Upper lobe of right lung (tissue), 1 donor: ENCODE data around the gene OVAAL. TPM values are rescaled to one million over a fixed set of nuclear protein-coding genes. Genes with fewer than 3 reads are reported as not detected.
A peak's percentile ranks its signal among the peaks of the same experiment; 100 is the strongest.

Experiments
- ATAC-seq: fragments of 200-7000 bp; cut with Tn5 transposase; one replicate; pipeline ENCODE4 v1.9.1; 2020; ENCODE audit warnings: mild to moderate bottlenecking, moderate library complexity
- DNase-seq: peaks from one replicate; pipeline ENCODE4 v3.0.0-alpha.2; 2020
- H3K27ac ChIP-seq: fragments of 200-600 bp; one replicate; pipeline ENCODE4 v1.8.0; 2022
- H3K27me3 ChIP-seq: fragments of 200-600 bp; one replicate; pipeline ENCODE4 v1.8.0; 2022; ENCODE audit warnings: mild to moderate bottlenecking
- H3K36me3 ChIP-seq: fragments of 200-600 bp; one replicate; pipeline ENCODE4 v1.8.0; 2022
- H3K4me1 ChIP-seq: fragments of 200-600 bp; one replicate; pipeline ENCODE4 v1.8.0; 2022
- H3K4me3 ChIP-seq: fragments of 200-600 bp; one replicate; pipeline ENCODE4 v1.8.0; 2022; ENCODE audit warnings: mild to moderate bottlenecking
- H3K9me3 ChIP-seq: fragments of 200-600 bp; one replicate; pipeline ENCODE4 v1.8.0; 2022
- intact Hi-C: fragments of 100-400 bp; cut with DNase I; formaldehyde crosslinking; loops from one replicate; pipeline ENCODE4 v1.11.0; 2022
- total RNA-seq: library from RNA; stranded (reverse); fragmentation: NEBNext Ultra II Directional; extraction: Animal tissue kit (Norgen Biotek cat#: 25700); gene quantifications from one replicate; pipeline ENCODE4 v1.2.1, GENCODE V29; 2021
- TF ChIP-seq, protein P1 (sequence below): fragments of 200-600 bp; IDR thresholded peaks from one replicate; pipeline ENCODE4 v1.8.0; 2022; ENCODE audit warnings: antibody characterized with exemption
- donor health status: DM: no; HTN: yes; CAD: no; lungs with severe emphysema.

Gene OVAAL
- total RNA-seq, 1 donor from 2014 or later = not detected

- peaks cover 21% of the 10 kb centered on the region for H3K4me1 ChIP-seq
- TF ChIP-seq, protein P1, sequence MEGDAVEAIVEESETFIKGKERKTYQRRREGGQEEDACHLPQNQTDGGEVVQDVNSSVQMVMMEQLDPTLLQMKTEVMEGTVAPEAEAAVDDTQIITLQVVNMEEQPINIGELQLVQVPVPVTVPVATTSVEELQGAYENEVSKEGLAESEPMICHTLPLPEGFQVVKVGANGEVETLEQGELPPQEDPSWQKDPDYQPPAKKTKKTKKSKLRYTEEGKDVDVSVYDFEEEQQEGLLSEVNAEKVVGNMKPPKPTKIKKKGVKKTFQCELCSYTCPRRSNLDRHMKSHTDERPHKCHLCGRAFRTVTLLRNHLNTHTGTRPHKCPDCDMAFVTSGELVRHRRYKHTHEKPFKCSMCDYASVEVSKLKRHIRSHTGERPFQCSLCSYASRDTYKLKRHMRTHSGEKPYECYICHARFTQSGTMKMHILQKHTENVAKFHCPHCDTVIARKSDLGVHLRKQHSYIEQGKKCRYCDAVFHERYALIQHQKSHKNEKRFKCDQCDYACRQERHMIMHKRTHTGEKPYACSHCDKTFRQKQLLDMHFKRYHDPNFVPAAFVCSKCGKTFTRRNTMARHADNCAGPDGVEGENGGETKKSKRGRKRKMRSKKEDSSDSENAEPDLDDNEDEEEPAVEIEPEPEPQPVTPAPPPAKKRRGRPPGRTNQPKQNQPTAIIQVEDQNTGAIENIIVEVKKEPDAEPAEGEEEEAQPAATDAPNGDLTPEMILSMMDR = no peak
- H3K36me3 ChIP-seq = no peaks in the 10 kb centered on the region
- ATAC-seq (no peak), DNase-seq (no peak)
- no peaks in the 10 kb centered on the region for H3K9me3 ChIP-seq
- no peaks in the 10 kb centered on the region for H3K27me3 ChIP-seq
- H3K27ac ChIP-seq = no peak overlapping the region
- H3K4me3 ChIP-seq = no peak overlapping the region
- intact Hi-C loops = loop anchor here (5.0 kb wide), 1 partner anchor 342 kb away; no protein-coding TSS in a partner anchor
Observed at GRCh38 chr1:180519846-180520245, 38.9 kb upstream of the OVAAL start.

DNA sequence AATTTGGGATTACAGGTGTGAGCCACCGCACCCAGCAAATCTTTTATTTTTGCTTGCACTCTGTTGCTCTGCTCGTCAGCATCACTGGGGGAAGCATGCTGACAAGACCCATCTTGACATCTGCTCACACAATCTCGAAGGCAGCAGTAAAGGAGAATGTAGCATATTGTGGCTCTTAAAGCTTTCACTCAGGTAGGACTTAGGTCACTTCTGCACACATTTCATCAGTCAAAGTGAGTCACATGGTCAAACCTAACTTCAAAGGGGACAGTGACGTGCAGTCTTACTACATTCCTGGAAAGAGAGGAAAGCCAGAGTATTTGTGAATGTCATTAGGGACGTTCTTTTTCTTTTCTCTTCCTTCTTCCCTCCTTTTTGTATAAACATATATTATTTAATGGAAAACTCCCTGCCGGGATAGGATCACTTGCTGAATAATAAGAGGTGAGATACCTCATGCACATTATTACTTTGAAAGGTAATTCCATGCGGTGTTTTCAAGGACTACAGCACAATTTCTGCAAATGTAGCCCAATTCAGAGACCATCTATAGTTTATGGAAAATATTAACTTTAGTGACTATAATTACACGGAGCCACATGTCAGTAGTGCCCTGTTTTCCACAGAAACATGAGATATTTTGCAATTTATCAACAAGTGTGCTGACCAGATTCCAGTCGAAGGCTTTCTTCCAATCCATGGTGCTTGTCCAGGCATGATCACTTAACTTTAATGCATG, 37.1 kb upstream of the OVAAL start:
- no peaks in the 10 kb centered on the region for H3K36me3 ChIP-seq
- no peaks in the 10 kb centered on the region for H3K9me3 ChIP-seq
- ATAC-seq = peak; percentile 82
- no peak overlapping the region for H3K27ac ChIP-seq
- no peaks in the 10 kb centered on the region for H3K27me3 ChIP-seq
- TF ChIP-seq, protein P1 = no peak
- DNase-seq = no peak
- intact Hi-C loops = no loop called here
- no peak overlapping the region for H3K4me3 ChIP-seq
- peaks cover 13% of the 10 kb centered on the region for H3K4me1 ChIP-seq

DNA sequence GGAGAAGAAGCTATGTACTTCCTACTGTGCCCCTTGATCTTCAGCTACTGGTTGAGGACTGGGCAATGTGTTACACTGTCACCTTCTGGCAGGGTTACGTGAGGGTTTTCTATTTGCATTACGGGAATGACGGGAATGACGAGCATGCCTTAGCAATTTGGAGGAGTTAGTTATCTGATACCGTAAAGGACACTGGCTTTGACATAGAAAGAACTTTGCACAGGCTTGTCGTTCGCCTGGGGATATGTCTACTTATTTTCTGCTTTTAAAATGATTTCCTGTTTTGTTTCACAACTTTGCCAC, 36.6 kb upstream of the OVAAL start:
- Histone ChIP-seq H3K9me3 (no peaks in the 10 kb centered on the region), H3K27ac (no peak overlapping the region), H3K4me1 (peaks cover 13% of the 10 kb centered on the region), H3K36me3 (no peaks in the 10 kb centered on the region), H3K27me3 (no peaks in the 10 kb centered on the region), H3K4me3 (no peak overlapping the region)
- ATAC-seq = peak; percentile 47
- no peak for DNase-seq
- intact Hi-C loops = no loop called here
- TF ChIP-seq, protein P1 = no peak

DNA sequence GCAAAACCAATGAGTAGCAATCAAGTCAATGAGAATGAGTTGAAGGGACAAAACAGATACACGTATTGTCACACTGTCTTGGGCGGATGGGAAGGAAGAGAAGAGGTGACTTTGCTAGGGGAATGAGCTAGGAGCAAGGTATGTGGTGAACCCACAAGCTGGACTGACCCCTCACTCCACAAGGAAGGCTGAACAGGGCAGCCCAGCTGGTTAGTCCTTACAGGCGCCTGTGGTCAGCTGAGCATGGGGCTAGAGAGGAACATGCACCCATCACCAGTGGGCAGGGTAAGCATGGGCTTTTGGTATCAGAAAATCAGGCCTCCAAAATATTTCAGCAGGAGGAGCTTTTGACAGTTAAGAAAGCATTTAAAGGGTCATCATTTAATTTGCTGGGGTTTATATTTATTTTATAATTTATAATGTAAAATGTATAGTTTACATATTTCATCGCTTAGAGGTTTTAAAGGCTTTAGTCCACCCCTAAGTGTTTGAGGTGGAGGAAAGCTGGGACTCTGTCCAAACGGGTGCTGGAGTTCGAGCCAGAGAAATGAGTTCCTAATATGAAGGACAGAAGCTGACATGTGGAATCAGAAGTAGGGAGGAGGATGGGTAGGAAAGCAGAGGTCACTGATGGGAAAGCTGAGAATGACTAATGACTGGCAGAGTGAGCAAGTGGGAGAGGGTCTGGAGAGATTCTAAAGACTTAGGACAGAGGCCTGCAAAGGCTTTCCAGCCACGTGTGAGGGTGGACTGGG, 34.4 kb upstream of the OVAAL start:
- H3K36me3 ChIP-seq = no peaks in the 10 kb centered on the region
- DNase-seq (no peak), ATAC-seq (no peak)
- H3K4me1 ChIP-seq = peaks cover 14% of the 10 kb centered on the region
- intact Hi-C loops = no loop called here
- TF ChIP-seq, protein P1 = no peak
- H3K27ac ChIP-seq = no peak overlapping the region
- H3K27me3 ChIP-seq = no peaks in the 10 kb centered on the region
- no peaks in the 10 kb centered on the region for H3K9me3 ChIP-seq
- H3K4me3 ChIP-seq = no peak overlapping the region

- DNase-seq (no peak), ATAC-seq (no peak)
- H3K9me3 ChIP-seq = no peaks in the 10 kb centered on the region
- H3K27ac ChIP-seq = no peak overlapping the region
- H3K27me3 ChIP-seq = no peaks in the 10 kb centered on the region
- H3K4me1 ChIP-seq = peaks cover 22% of the 10 kb centered on the region
- H3K36me3 ChIP-seq = no peaks in the 10 kb centered on the region
- intact Hi-C loops = no loop called here
- H3K4me3 ChIP-seq = no peak overlapping the region
- TF ChIP-seq, protein P1 = no peak
Observed at GRCh38 chr1:180524915-180525714, 33.6 kb upstream of the OVAAL start.
